Activated T-helper 1 cell treated with anti-CD3 and anti-CD28 coated beads, Interleukin-12 subunit alpha, Interleukin-12 subunit beta, Interleukin-2, Interleukin-4 antibody, amounts not matched to agents 30 ng/mL and 10 ng/mL and 1 ng/mL, durations not matched to agents 14 hours and 24 hours and 36 hours (primary cell): ENCODE results near the gene CSF2RB. TPM values are rescaled to one million over a fixed set of nuclear protein-coding genes. Genes with fewer than 3 reads are reported as not detected.

Experiments used
- DNase-seq: peaks from one replicate; pipeline ENCODE4 v3.0.0; 2021; ENCODE audit warnings: low spot score
- H3K27ac Mint-ChIP-seq: one replicate; pipeline ENCODE4 v1.8.0; 2021; ENCODE audit warnings: mild to moderate bottlenecking, mixed read lengths
- H3K27me3 Mint-ChIP-seq: one replicate; pipeline ENCODE4 v1.8.0; 2022; ENCODE audit warnings: mild to moderate bottlenecking, moderate library complexity, mixed read lengths; ENCODE audit not compliant: insufficient read depth
- H3K36me3 Mint-ChIP-seq: one replicate; pipeline ENCODE4 v1.8.0; 2021; ENCODE audit warnings: low read depth, mixed read lengths
- H3K4me1 Mint-ChIP-seq: one replicate; pipeline ENCODE4 v1.8.0; 2021; ENCODE audit warnings: low read depth, mixed read lengths
- H3K4me3 Mint-ChIP-seq: one replicate; pipeline ENCODE4 v1.8.0; 2021; ENCODE audit warnings: mild to moderate bottlenecking, moderate library complexity, mixed read lengths
- H3K9me3 Mint-ChIP-seq: one replicate; pipeline ENCODE4 v1.8.0; 2021; ENCODE audit warnings: mixed read lengths
- intact Hi-C: fragments of 100-400 bp; cut with micrococcal nuclease; formaldehyde crosslinking; loops from one replicate; pipeline ENCODE4 v1.15.1; 2024
- total RNA-seq: library from RNA; stranded (reverse); gene quantifications from 2 replicates; pipeline ENCODE4 v1.2.3, GENCODE V29; 2022

Gene CSF2RB
- total RNA-seq, 1 donor from 2014 or later, result 11.8 TPM

GRCh38 chr22:36874736-36875135, 38.7 kb upstream of the CSF2RB start:
- Mint-ChIP-seq H3K27me3 (no peaks in the 10 kb centered on the region), H3K36me3 (peaks cover 31% of the 10 kb centered on the region), H3K27ac (peak overlapping the region; percentile 86), H3K4me1 (peaks cover 28% of the 10 kb centered on the region), H3K4me3 (no peak overlapping the region), H3K9me3 (peaks cover 9% of the 10 kb centered on the region)
- DNase-seq, result no peak
- intact Hi-C loops, result loop anchor here (1.0 kb wide), 3 partner anchors 13 to 27 kb away; partner anchors contain the start of gene NCF4

DNA sequence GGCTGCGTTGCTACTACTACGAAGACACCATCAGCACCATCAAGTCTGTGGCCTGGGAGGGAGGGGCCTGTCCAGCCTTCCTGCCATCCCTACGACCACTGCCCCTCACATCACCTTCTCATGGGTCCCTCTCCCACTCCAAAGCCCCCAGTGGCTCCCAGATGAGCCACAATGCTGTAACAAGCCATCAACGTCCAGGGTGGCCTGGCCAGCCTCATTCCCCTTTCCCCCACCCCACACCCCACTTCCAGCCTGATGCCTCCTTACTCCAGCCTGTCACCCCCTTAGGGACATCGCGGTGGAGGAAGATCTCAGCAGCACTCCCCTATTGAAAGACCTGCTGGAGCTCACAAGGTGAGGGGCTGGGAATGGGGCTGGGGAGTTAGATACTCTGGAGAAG, 37.7 kb upstream of the CSF2RB start:
- peaks cover 28% of the 10 kb centered on the region for H3K4me1 Mint-ChIP-seq
- H3K4me3 Mint-ChIP-seq, result no peak overlapping the region
- peaks cover 17% of the 10 kb centered on the region for H3K9me3 Mint-ChIP-seq
- no peak for DNase-seq
- intact Hi-C loops, result no loop called here
- peaks cover 33% of the 10 kb centered on the region for H3K36me3 Mint-ChIP-seq
- peak overlapping the region; percentile 22 for H3K27ac Mint-ChIP-seq
- peaks cover 2% of the 10 kb centered on the region for H3K27me3 Mint-ChIP-seq

DNA sequence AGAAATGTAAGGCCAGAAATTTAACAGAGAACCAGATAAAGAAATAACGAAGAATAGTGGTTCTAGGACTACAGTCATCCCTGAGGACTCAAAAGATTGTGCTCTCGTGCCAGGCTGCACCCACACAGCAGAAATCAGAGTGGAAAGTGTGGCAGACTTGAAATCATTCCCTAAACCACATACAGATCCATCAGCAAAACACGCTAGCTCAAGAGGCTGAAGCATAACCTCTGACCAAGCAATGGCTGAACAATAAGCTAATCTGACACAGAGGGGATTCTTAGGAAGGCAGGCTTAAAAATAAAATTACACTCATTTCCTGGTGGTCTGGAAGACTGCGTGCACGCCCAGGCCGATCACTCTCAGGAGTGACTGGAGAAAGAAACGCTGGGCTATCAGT, 33.7 kb upstream of the CSF2RB start:
- H3K36me3 Mint-ChIP-seq, result peaks cover 41% of the 10 kb centered on the region
- no peak overlapping the region for H3K27ac Mint-ChIP-seq
- H3K4me1 Mint-ChIP-seq, result peaks cover 10% of the 10 kb centered on the region
- H3K27me3 Mint-ChIP-seq, result peaks cover 2% of the 10 kb centered on the region
- no peak overlapping the region for H3K4me3 Mint-ChIP-seq
- peaks cover 46% of the 10 kb centered on the region for H3K9me3 Mint-ChIP-seq
- intact Hi-C loops, result no loop called here
- no peak for DNase-seq

- Mint-ChIP-seq H3K9me3 (peaks cover 48% of the 10 kb centered on the region), H3K4me3 (no peak overlapping the region), H3K4me1 (peaks cover 14% of the 10 kb centered on the region), H3K27me3 (peaks cover 2% of the 10 kb centered on the region), H3K36me3 (peaks cover 30% of the 10 kb centered on the region), H3K27ac (peak overlapping the region; percentile 71)
- no peak for DNase-seq
- intact Hi-C loops, result no loop called here
Observed at GRCh38 chr22:36881504-36882245, 31.8 kb upstream of the CSF2RB start.

- Mint-ChIP-seq H3K36me3 (peaks cover 19% of the 10 kb centered on the region), H3K27ac (no peak overlapping the region), H3K27me3 (peaks cover 4% of the 10 kb centered on the region), H3K9me3 (peaks cover 41% of the 10 kb centered on the region), H3K4me3 (no peak overlapping the region), H3K4me1 (peaks cover 26% of the 10 kb centered on the region)
- DNase-seq, result no peak
- intact Hi-C loops, result no loop called here
Observed at GRCh38 chr22:36884349-36885158, 28.9 kb upstream of the CSF2RB start.

DNA sequence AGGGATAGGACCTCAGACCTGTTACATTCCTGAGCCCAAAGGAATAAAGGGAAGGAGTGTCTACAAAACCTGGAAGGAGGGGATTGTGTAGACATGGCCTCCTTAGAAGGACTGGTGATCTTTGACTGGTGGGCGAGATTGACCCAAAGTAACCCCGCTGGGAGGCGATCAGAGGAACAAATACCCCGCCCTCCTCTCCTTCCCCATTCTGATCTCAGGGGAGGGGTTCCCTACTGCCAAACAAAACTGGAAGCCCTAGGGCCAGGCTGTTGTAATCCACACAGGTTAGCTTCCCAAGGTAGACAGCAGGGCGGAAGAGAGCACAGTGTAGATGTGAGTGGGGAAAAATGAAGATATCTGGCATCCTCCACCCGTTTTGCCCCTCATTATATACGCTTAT, 28.0 kb upstream of the CSF2RB start:
- no peak overlapping the region for H3K27ac Mint-ChIP-seq
- H3K36me3 Mint-ChIP-seq, result peaks cover 16% of the 10 kb centered on the region
- peaks cover 4% of the 10 kb centered on the region for H3K27me3 Mint-ChIP-seq
- peaks cover 34% of the 10 kb centered on the region for H3K9me3 Mint-ChIP-seq
- intact Hi-C loops, result no loop called here
- no peak overlapping the region for H3K4me3 Mint-ChIP-seq
- no peak for DNase-seq
- H3K4me1 Mint-ChIP-seq, result peaks cover 26% of the 10 kb centered on the region

- H3K36me3 Mint-ChIP-seq, result peaks cover 12% of the 10 kb centered on the region
- no peak for DNase-seq
- peaks cover 2% of the 10 kb centered on the region for H3K27me3 Mint-ChIP-seq
- H3K4me1 Mint-ChIP-seq, result peaks cover 26% of the 10 kb centered on the region
- no peak overlapping the region for H3K4me3 Mint-ChIP-seq
- no peak overlapping the region for H3K27ac Mint-ChIP-seq
- intact Hi-C loops, result no loop called here
- H3K9me3 Mint-ChIP-seq, result peaks cover 29% of the 10 kb centered on the region
Observed at GRCh38 chr22:36886016-36886415, 27.4 kb upstream of the CSF2RB start.

GRCh38 chr22:36887162-36887561, 26.3 kb upstream of the CSF2RB start:
- Mint-ChIP-seq H3K27ac (peak overlapping the region; percentile 61), H3K4me3 (no peak overlapping the region), H3K27me3 (peaks cover 2% of the 10 kb centered on the region), H3K4me1 (peaks cover 29% of the 10 kb centered on the region), H3K9me3 (peaks cover 18% of the 10 kb centered on the region), H3K36me3 (peaks cover 6% of the 10 kb centered on the region)
- DNase-seq, result no peak
- intact Hi-C loops, result no loop called here

DNA sequence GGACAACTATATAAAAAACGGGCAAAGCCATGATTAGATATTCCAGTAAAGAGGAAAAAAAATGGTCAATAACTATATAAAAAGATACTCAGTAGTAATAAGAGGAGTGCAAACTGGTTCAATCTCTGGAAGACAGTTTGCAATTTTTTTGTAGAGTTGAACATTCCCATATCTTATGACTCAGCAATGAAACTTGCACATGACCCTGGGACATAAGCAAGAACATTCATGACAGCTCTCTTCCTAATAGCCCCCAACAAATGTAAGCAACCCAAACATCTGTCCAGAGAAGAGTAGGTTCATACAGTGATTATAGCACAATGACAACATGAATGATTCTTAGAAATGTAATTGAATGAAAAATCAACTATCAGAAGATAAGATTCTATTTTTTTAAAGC, 21.8 kb upstream of the CSF2RB start:
- H3K36me3 Mint-ChIP-seq, result peaks cover 8% of the 10 kb centered on the region
- no peak for DNase-seq
- H3K4me3 Mint-ChIP-seq, result no peak overlapping the region
- H3K27me3 Mint-ChIP-seq, result peaks cover 2% of the 10 kb centered on the region
- intact Hi-C loops, result no loop called here
- H3K27ac Mint-ChIP-seq, result no peak overlapping the region
- H3K4me1 Mint-ChIP-seq, result peaks cover 44% of the 10 kb centered on the region
- H3K9me3 Mint-ChIP-seq, result peaks cover 19% of the 10 kb centered on the region

DNA sequence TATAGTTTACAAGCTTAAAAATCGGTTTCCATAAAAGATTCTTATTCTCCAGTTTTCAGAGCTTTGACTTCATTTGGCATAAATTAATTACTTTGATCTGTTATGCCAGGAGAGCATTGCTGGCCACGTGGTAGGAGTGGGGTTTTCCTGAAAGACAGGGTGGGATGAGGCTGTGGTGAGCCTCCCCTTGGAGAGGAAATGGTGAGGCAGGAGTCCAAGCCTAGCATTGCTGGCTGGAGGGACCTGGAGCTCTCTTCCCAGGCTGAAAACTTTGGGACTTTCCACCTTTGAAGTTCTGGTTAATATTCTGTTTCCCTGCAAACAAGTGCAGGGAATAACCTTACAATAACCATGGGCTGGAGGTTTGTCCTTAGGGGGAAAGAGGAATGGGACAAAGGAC, 21.1 kb upstream of the CSF2RB start:
- Mint-ChIP-seq H3K27me3 (peaks cover 2% of the 10 kb centered on the region), H3K27ac (no peak overlapping the region), H3K4me3 (no peak overlapping the region), H3K36me3 (peaks cover 8% of the 10 kb centered on the region), H3K4me1 (peaks cover 45% of the 10 kb centered on the region), H3K9me3 (peaks cover 23% of the 10 kb centered on the region)
- intact Hi-C loops, result no loop called here
- no peak for DNase-seq

GRCh38 chr22:36893262-36893661, 20.2 kb upstream of the CSF2RB start:
- no peak overlapping the region for H3K27ac Mint-ChIP-seq

GRCh38 chr22:36894266-36894665, 19.2 kb upstream of the CSF2RB start:
- Mint-ChIP-seq H3K27me3 (no peaks in the 10 kb centered on the region), H3K36me3 (peaks cover 9% of the 10 kb centered on the region), H3K9me3 (peaks cover 34% of the 10 kb centered on the region), H3K27ac (no peak overlapping the region), H3K4me1 (peaks cover 43% of the 10 kb centered on the region), H3K4me3 (no peak overlapping the region)
- intact Hi-C loops, result no loop called here
- DNase-seq, result no peak

More at GRCh38 chr22:36893262-36893661, 20.2 kb upstream of the CSF2RB start:
- peaks cover 30% of the 10 kb centered on the region for H3K9me3 Mint-ChIP-seq
- H3K4me1 Mint-ChIP-seq, result peaks cover 43% of the 10 kb centered on the region
- peaks cover 8% of the 10 kb centered on the region for H3K36me3 Mint-ChIP-seq
- peaks cover 2% of the 10 kb centered on the region for H3K27me3 Mint-ChIP-seq
- no peak for DNase-seq
- intact Hi-C loops, result no loop called here
- no peak overlapping the region for H3K4me3 Mint-ChIP-seq

GRCh38 chr22:36897611-36898010, 15.8 kb upstream of the CSF2RB start:
- DNase-seq, result no peak
- Mint-ChIP-seq H3K4me3 (no peak overlapping the region), H3K9me3 (peaks cover 34% of the 10 kb centered on the region), H3K27ac (no peak overlapping the region), H3K4me1 (peaks cover 59% of the 10 kb centered on the region), H3K27me3 (peaks cover 3% of the 10 kb centered on the region), H3K36me3 (peaks cover 9% of the 10 kb centered on the region)
- intact Hi-C loops, result no loop called here
